MCF 10A (cell line): ENCODE results near the gene MUC4. TPM values are rescaled to one million over a fixed set of nuclear protein-coding genes. Genes with fewer than 3 reads are reported as not detected.

Experiments used
- BruUV-seq: library from RNA; stranded (reverse); fragments of 400-500 nt; replicated peaks from 2 replicates; lab custom pipeline; 2021; lab: Mats Ljungman, UMichigan
- CTCF ChIA-PET: fragments of 300-600 bp; sonication (Branson Sonifier 250); formaldehyde crosslinking; extraction: SDS; loops from one replicate; lab custom pipeline; 2021; ENCODE audit warnings: antibody characterized with exemption, inconsistent platforms; lab: Yijun Ruan, JAX
- POLR2A ChIA-PET: fragments of 300-600, 350-650 bp; sonication (Branson Sonifier 250); formaldehyde crosslinking; extraction: SDS; loops from one replicate; lab custom pipeline; 2020; ENCODE audit warnings: antibody characterized with exemption, inconsistent platforms; lab: Yijun Ruan, JAX
- DNase-seq: peaks from one replicate; pipeline ENCODE4 v3.0.0-alpha.2; 2018; ENCODE audit not compliant: unreplicated experiment
- H3K27ac Mint-ChIP-seq: one replicate; pipeline ENCODE4 v1.8.0; 2022; ENCODE audit warnings: mild to moderate bottlenecking, low read depth, mixed read lengths; ENCODE audit not compliant: unreplicated experiment
- H3K27me3 Mint-ChIP-seq: one replicate; pipeline ENCODE4 v1.8.0; 2022; ENCODE audit warnings: mixed read lengths; ENCODE audit not compliant: insufficient read depth, unreplicated experiment
- H3K36me3 Mint-ChIP-seq: one replicate; pipeline ENCODE4 v1.8.0; 2022; ENCODE audit warnings: mild to moderate bottlenecking, moderate library complexity, mixed read lengths; ENCODE audit not compliant: insufficient read depth, unreplicated experiment
- H3K4me1 Mint-ChIP-seq: one replicate; pipeline ENCODE4 v1.8.0; 2022; ENCODE audit warnings: mixed read lengths; ENCODE audit not compliant: insufficient read depth, unreplicated experiment
- H3K4me3 Mint-ChIP-seq: one replicate; pipeline ENCODE4 v1.8.0; 2022; ENCODE audit warnings: mild to moderate bottlenecking, moderate library complexity, mixed read lengths; ENCODE audit not compliant: unreplicated experiment
- H3K9me3 Mint-ChIP-seq: one replicate; pipeline ENCODE4 v1.8.0; 2022; ENCODE audit warnings: mixed read lengths; ENCODE audit not compliant: unreplicated experiment
- CTCF ChIP-seq: fragments of 200-600 bp; IDR thresholded peaks from one replicate; pipeline ENCODE4 v1.8.0; 2022; ENCODE audit warnings: antibody characterized with exemption, mild to moderate bottlenecking; ENCODE audit not compliant: unreplicated experiment
- intact Hi-C: fragments of 100-400 bp; cut with micrococcal nuclease; formaldehyde crosslinking; loops from 2 replicates; pipeline ENCODE4 v1.14.1; 2022
- microRNA-seq: library from miRNA; unstranded; fragments of <30 nt; microRNA quantifications from one replicate; pipeline ENCODE4 v1.2.0, GENCODE V29; 2022
- total RNA-seq: library from RNA; stranded (reverse); gene quantifications from 2 replicates; pipeline ENCODE4 v1.2.3, GENCODE V29; 2022

MUC4 gene
- total RNA-seq, 1 experiment from 2014 or later: not detected

DNA sequence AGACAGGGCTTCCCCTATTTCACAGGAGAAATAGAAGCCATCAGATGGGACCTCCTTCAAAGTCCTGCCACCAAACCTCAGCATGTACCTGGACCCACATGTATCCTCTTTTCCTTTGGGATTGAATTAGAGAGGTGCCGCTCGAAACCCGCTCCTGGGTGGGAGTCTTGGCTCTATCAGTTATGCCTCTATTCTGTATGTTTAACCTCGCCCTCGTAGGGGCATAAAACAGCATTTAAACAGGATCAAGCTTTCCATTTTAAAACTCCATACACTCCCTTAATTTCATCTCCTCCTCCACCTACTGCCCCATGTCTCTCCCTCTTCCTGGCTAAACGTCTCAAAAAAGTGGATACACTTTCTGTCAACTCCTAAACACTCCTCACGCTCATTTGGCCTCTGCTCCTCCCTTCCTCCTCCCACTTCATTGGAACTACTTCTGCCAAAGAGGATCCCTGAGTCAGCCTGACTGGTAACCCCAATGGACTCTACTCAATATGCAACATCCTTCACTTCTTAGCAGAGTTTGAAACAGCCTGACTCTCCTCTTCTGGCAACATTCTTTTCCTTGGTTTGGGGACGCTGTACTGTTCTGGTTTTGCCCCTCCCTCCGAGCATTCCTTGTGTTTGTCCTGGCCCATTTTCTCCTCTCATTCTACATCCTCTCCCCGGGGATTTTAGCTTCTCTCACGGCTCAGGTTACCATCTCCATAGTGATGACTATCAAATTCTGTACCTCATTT lies 114.0 kb downstream of the MUC4 start:
- H3K27ac Mint-ChIP-seq: no peak overlapping the region
- H3K36me3 Mint-ChIP-seq: peaks cover 27% of the 10 kb centered on the region
- no TSS peak for BruUV-seq
- CTCF ChIA-PET: interaction anchor here (1.0 kb wide), 1 partner anchor 145 kb away, joined by 5 read pairs; no protein-coding TSS in a partner anchor
- no peak for TF ChIP-seq CTCF
- H3K4me3 Mint-ChIP-seq: no peak overlapping the region
- POLR2A ChIA-PET: interaction anchor here (0.6 kb wide), 1 partner anchor 1431 kb away, joined by 3 read pairs; no protein-coding TSS in a partner anchor
- no peaks in the 10 kb centered on the region for H3K27me3 Mint-ChIP-seq
- no peaks in the 10 kb centered on the region for H3K9me3 Mint-ChIP-seq
- peak; percentile 91 for DNase-seq
- peaks cover 15% of the 10 kb centered on the region for H3K4me1 Mint-ChIP-seq
- intact Hi-C loops: no loop called here

Small RNAs within 50 kb of the gene (microRNA-seq; reads per million reads assigned to microRNA genes)
- 2.5 reads per million, percentile 19 among the genes with 10 or more reads in this experiment for gene MIR570

Other genes starting within 250 kb of the MUC4 start
- 0.83 and 1.9 TPM in 2 replicates for gene APOD, start 228.0 kb downstream of the MUC4 start, total RNA-seq
- 2.3 and 3.5 TPM in 2 replicates for gene MUC20, start 91.0 kb downstream of the MUC4 start, total RNA-seq
- gene TNK2, start 96.6 kb upstream of the MUC4 start, total RNA-seq: 56.1 and 75.8 TPM in 2 replicates